Natural killer cell (primary cell): Measurements from ENCODE around the gene ATXN1. TPM values are rescaled to one million over a fixed set of nuclear protein-coding genes. Genes with fewer than 3 reads are reported as not detected.
A peak's percentile ranks its signal among the peaks of the same experiment; 100 is the strongest.

Experiments
- ATAC-seq, 3 donors: fragments of 150-1000 bp in 2 of 3; fragments of 200-7000 bp in 1 of 3; cut with Tn5 transposase; 1 replicate in 1 of 3; 2 replicates in 2 of 3; pipeline ENCODE4 v1.10.0; 2021; ENCODE audit warnings: mild to moderate bottlenecking in 2 of 3, moderate library complexity in 2 of 3
- DNase-seq, 2 donors: peaks; one replicate each; pipeline versions ENCODE4 v3.0.0 to v3.0.0-alpha.2; 2013 to 2021; ENCODE audit warnings: mixed read lengths in 1 of 2
- H3K27ac ChIP-seq: one replicate; pipeline ENCODE4 v1.5.1; 2013; ENCODE audit warnings: mild to moderate bottlenecking, low read length
- H3K27me3 ChIP-seq: one replicate; pipeline ENCODE4 v1.6.1; 2013; ENCODE audit warnings: low read length; ENCODE audit not compliant: control insufficient read depth, insufficient read depth
- H3K36me3 ChIP-seq: one replicate; pipeline ENCODE4 v1.6.1; 2013; ENCODE audit warnings: low read length; ENCODE audit not compliant: control insufficient read depth, insufficient read depth
- H3K4me1 ChIP-seq: one replicate; pipeline ENCODE4 v1.6.1; 2013; ENCODE audit warnings: low read length; ENCODE audit not compliant: control insufficient read depth, insufficient read depth
- H3K4me3 ChIP-seq: one replicate; pipeline ENCODE4 v1.5.1; 2013; ENCODE audit warnings: low read length
- H3K9me3 ChIP-seq: one replicate; pipeline ENCODE4 v1.6.1; 2013; ENCODE audit warnings: low read length; ENCODE audit not compliant: control insufficient read depth, insufficient read depth
- H3K27ac Mint-ChIP-seq, 2 donors: one replicate each; pipeline ENCODE4 v1.8.0; 2022; ENCODE audit warnings: mild to moderate bottlenecking in 2 of 2, mixed read lengths in 2 of 2, moderate library complexity in 1 of 2
- H3K27me3 Mint-ChIP-seq, 2 donors: one replicate each; pipeline ENCODE4 v1.8.0; 2022; ENCODE audit warnings: low read depth in 2 of 2, mixed read lengths in 2 of 2
- H3K36me3 Mint-ChIP-seq: one replicate; pipeline ENCODE4 v1.8.0; 2022; ENCODE audit warnings: mixed read lengths
- H3K4me1 Mint-ChIP-seq, 2 donors: one replicate each; pipeline ENCODE4 v1.8.0; 2022; ENCODE audit warnings: mixed read lengths in 2 of 2
- H3K4me3 Mint-ChIP-seq: one replicate; pipeline ENCODE4 v1.8.0; 2022; ENCODE audit warnings: mild to moderate bottlenecking, moderate library complexity, mixed read lengths
- H3K9me3 Mint-ChIP-seq, 2 donors: one replicate each; pipeline ENCODE4 v1.8.0; 2022; ENCODE audit warnings: mixed read lengths in 2 of 2
- WGBS: methylation state at CpG from one replicate; pipeline ENCODE4 v1.1.7; 2013; ENCODE audit warnings: missing lambda C conversion rate; ENCODE audit not compliant: insufficient coverage; 5-methylcytosine and 5-hydroxymethylcytosine counted together
- intact Hi-C: fragments of 100-400 bp; cut with micrococcal nuclease; formaldehyde crosslinking; loops from one replicate; pipeline ENCODE4 v1.14.2; 2022
- total RNA-seq, 4 donors: library from RNA; stranded (reverse); fragments of 120-200 nt in 1 of 4; gene quantifications; one replicate each; pipeline versions ENCODE4 v1.2.3 to v1.2.4, GENCODE V29; 2013 to 2022
- TF ChIP-seq, protein P1 (sequence below): fragments of 200-600 bp; IDR thresholded peaks from one replicate; pipeline ENCODE4 v1.8.0; 2022; ENCODE audit warnings: antibody characterized with exemption

Gene ATXN1
- total RNA-seq, 3 donors from 2014 or later (not counting 1 experiment from before 2014, with no cell fraction given): 90.4 to 120 (median 97.9) TPM

DNA sequence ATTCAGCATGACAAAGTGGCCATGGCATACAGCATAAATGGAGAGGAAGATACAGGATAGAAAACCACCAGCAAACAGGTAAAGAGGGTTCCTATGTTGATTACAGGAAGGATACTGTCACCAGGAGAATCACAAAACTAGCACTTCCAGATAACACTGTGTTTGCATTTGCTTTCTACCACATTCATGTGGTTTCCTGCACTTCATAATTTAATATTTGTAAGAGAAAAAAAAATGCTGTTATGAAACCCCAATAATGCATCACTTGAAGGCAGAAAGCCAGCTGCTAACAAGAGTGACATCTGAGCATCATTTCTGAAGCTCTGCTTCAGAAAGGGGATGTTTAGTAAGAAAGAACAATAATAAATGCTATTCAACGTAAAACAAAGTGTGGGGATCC, 106.6 kb downstream of the ATXN1 start:
- peaks cover 29% of the 10 kb centered on the region for H3K4me1 ChIP-seq
- H3K9me3 Mint-ChIP-seq: no peaks in the 10 kb centered on the region
- peak overlapping the region; percentile 60 for H3K4me3 Mint-ChIP-seq
- TF ChIP-seq, protein P1, sequence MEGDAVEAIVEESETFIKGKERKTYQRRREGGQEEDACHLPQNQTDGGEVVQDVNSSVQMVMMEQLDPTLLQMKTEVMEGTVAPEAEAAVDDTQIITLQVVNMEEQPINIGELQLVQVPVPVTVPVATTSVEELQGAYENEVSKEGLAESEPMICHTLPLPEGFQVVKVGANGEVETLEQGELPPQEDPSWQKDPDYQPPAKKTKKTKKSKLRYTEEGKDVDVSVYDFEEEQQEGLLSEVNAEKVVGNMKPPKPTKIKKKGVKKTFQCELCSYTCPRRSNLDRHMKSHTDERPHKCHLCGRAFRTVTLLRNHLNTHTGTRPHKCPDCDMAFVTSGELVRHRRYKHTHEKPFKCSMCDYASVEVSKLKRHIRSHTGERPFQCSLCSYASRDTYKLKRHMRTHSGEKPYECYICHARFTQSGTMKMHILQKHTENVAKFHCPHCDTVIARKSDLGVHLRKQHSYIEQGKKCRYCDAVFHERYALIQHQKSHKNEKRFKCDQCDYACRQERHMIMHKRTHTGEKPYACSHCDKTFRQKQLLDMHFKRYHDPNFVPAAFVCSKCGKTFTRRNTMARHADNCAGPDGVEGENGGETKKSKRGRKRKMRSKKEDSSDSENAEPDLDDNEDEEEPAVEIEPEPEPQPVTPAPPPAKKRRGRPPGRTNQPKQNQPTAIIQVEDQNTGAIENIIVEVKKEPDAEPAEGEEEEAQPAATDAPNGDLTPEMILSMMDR: no peak
- WGBS: 79% methylated on average over 1 of the region's 1 CpG
- ATAC-seq: peak; percentile 26 to 64 (median 53)
- H3K36me3 Mint-ChIP-seq: no peaks in the 10 kb centered on the region
- H3K27ac Mint-ChIP-seq: peak overlapping the region; percentile 81 to 85
- no peaks in the 10 kb centered on the region for H3K27me3 Mint-ChIP-seq
- no peaks in the 10 kb centered on the region for H3K9me3 ChIP-seq
- no peak overlapping the region for H3K4me3 ChIP-seq
- intact Hi-C loops: loop anchor here (5.0 kb wide), 1 partner anchor 43 kb away; no protein-coding TSS in a partner anchor
- DNase-seq: peak in 1 of 2 donors; percentile 64
- no peaks in the 10 kb centered on the region for H3K36me3 ChIP-seq
- peaks cover 53 to 61% of the 10 kb centered on the region in 2 donors for H3K4me1 Mint-ChIP-seq
- no peak overlapping the region for H3K27ac ChIP-seq
- H3K27me3 ChIP-seq: no peaks in the 10 kb centered on the region

DNA sequence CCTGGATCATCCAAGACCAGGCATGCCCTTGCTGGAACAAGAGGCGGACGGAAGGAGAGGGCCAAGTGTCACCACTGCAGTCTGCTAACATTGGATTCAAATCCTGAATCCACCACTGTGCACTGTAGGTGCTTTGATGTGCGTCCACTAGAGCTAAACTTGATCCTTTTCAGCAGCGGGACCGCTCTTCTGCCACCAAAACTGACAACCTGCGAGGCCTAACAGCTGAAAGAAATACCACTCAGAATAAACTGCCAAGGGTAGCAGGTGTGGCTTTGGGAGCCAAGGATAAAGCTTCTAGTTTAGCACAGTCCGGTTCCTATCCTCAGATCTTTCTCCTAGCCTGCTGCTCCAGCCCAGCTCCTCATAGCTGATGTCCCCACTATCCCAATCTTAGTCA, 108.0 kb downstream of the ATXN1 start:
- H3K27ac Mint-ChIP-seq: no peak overlapping the region
- H3K27me3 ChIP-seq: no peaks in the 10 kb centered on the region
- H3K4me1 ChIP-seq: peaks cover 29% of the 10 kb centered on the region
- no peaks in the 10 kb centered on the region for H3K36me3 Mint-ChIP-seq
- no peak overlapping the region for H3K4me3 Mint-ChIP-seq
- H3K9me3 ChIP-seq: no peaks in the 10 kb centered on the region
- intact Hi-C loops: loop anchor here (5.0 kb wide), 1 partner anchor 44 kb away; no protein-coding TSS in a partner anchor
- no peaks in the 10 kb centered on the region for H3K36me3 ChIP-seq
- ATAC-seq (no peak), DNase-seq (no peak)
- H3K27ac ChIP-seq: no peak overlapping the region
- H3K27me3 Mint-ChIP-seq: no peaks in the 10 kb centered on the region
- peaks cover 43 to 49% of the 10 kb centered on the region in 2 donors for H3K4me1 Mint-ChIP-seq
- 99% methylated on average over 7 of the region's 7 CpGs for WGBS
- TF ChIP-seq, protein P1: no peak
- H3K9me3 Mint-ChIP-seq: no peaks in the 10 kb centered on the region
- H3K4me3 ChIP-seq: no peak overlapping the region

DNA sequence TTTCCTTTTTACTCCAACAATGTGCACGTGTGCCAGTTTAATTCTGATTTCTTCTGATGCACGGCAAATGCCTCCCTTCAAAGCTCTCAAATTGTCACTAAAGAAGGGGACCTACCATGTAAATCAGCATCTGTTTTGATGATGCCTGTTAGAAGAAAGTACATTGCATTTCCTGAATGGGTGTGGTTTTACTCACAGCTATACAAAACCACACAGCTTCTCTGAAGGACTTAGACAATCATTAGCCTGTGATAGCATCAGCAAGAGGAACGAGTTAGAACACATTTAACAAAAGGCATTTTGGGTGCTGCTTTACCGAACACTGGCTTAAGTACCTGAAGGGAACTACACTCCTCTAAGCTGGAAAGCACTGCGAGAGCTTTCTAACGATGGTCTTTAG, 109.4 kb downstream of the ATXN1 start:
- Histone ChIP-seq H3K9me3 (no peaks in the 10 kb centered on the region), H3K4me1 (peaks cover 29% of the 10 kb centered on the region), H3K4me3 (no peak overlapping the region), H3K27ac (no peak overlapping the region), H3K36me3 (no peaks in the 10 kb centered on the region), H3K27me3 (no peaks in the 10 kb centered on the region)
- Mint-ChIP-seq H3K4me1 (peaks cover 44 to 46% of the 10 kb centered on the region in 2 donors), H3K9me3 (no peaks in the 10 kb centered on the region), H3K4me3 (peak overlapping the region; percentile 18), H3K27ac (peak overlapping the region; percentile 24 to 27), H3K36me3 (no peaks in the 10 kb centered on the region), H3K27me3 (no peaks in the 10 kb centered on the region)
- ATAC-seq (peak; percentile 75 to 80 (median 80)), DNase-seq (peak in 1 of 2 donors; percentile 74)
- intact Hi-C loops: loop anchor here (5.0 kb wide), 1 partner anchor 45 kb away; no protein-coding TSS in a partner anchor
- WGBS: 44% methylated on average over 6 of the region's 6 CpGs
- TF ChIP-seq, protein P1: no peak

DNA sequence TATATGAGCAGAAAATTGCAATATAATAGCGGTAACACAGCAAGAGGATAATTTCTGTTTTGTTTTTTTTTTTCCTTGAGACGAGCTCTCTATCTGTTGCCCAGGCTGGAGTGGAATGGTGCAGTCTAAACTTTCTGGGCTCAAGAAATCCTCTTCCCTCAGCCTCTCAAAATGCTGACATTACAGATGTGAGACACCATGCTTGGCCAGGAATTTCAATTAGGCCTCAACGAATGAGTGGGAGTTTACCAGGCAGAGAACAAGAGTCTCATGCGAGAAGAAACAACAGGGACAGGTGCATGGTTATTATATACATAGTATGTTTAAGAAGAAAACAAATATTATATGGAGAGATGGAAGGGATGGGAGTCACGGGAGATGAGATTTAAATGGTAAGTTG, 111.4 kb downstream of the ATXN1 start:
- Mint-ChIP-seq H3K4me3 (no peak overlapping the region), H3K4me1 (peaks cover 41 to 49% of the 10 kb centered on the region in 2 donors), H3K36me3 (no peaks in the 10 kb centered on the region), H3K27ac (no peak overlapping the region), H3K9me3 (no peaks in the 10 kb centered on the region), H3K27me3 (no peaks in the 10 kb centered on the region)
- no peak for DNase-seq
- Histone ChIP-seq H3K4me1 (peaks cover 23% of the 10 kb centered on the region), H3K4me3 (no peak overlapping the region), H3K27me3 (no peaks in the 10 kb centered on the region), H3K9me3 (no peaks in the 10 kb centered on the region), H3K27ac (no peak overlapping the region), H3K36me3 (no peaks in the 10 kb centered on the region)
- intact Hi-C loops: loop anchor here (5.0 kb wide), 1 partner anchor 47 kb away; no protein-coding TSS in a partner anchor
- TF ChIP-seq, protein P1: no peak
- no peak for ATAC-seq
- 100% methylated on average over 5 of the region's 5 CpGs for WGBS
